OCI-LY7 (cell line): ENCODE data around the gene HPSE2.

Source experiments
- CTCF ChIP-seq: fragments of 200-600 bp; sonication (generic); conservative IDR thresholded peaks from 2 replicates; pipeline ENCODE4 v1.5.1; 2014; ENCODE audit warnings: mild to moderate bottlenecking, antibody characterized with exemption, low read length, moderate library complexity, mixed read lengths
- EZH2phosphoT487 ChIP-seq: fragments of 200-600 bp; sonication (generic); IDR thresholded peaks from 2 replicates; pipeline ENCODE4 v1.6.1; 2018; ENCODE audit warnings: low read depth, borderline replicate concordance, mild to moderate bottlenecking, mixed run types, antibody characterized with exemption, low read length, moderate library complexity, mixed read lengths

GRCh38 chr10:98589007-98589406 is 646.6 kb downstream of the HPSE2 start:
- TF ChIP-seq CTCF, result no peak
- no peak for TF ChIP-seq EZH2phosphoT487
